ENCODE data around the gene ADGRD2. TPM values are rescaled to one million over a fixed set of nuclear protein-coding genes. Genes with fewer than 3 reads are reported as not detected.

Gene ADGRD2
- total RNA-seq, 1 donor from 2014 or later, result 0.78 TPM

- no peak overlapping the region for H3K27ac Mint-ChIP-seq
- H3K4me1 Mint-ChIP-seq, result peaks cover 13% of the 10 kb centered on the region
- no peak for TF ChIP-seq CTCF (IDR thresholded peaks at IDR 0.05; ENCODE audit: unreplicated experiment)
- H3K36me3 Mint-ChIP-seq, result no peaks in the 10 kb centered on the region
- no peaks in the 10 kb centered on the region for H3K27me3 Mint-ChIP-seq (ENCODE audit: low read depth)
- no peaks in the 10 kb centered on the region for H3K9me3 Mint-ChIP-seq
- H3K4me3 Mint-ChIP-seq, result no peak overlapping the region
- no peak for DNase-seq (ENCODE audit: low spot score in 2 of 2, unreplicated experiment in 2 of 2)
Observed at GRCh38 chr9:124527781-124528180, 77.5 kb downstream of the ADGRD2 start.

Other genes starting within 250 kb of the ADGRD2 start
- gene NEK6, start 192.5 kb upstream of the ADGRD2 start, total RNA-seq, result 40.5 to 45.5 TPM (median 42.9 TPM) in 3 replicates
- 137 to 142 TPM (median 139 TPM) in 3 replicates for gene PSMB7, start 35.0 kb upstream of the ADGRD2 start, total RNA-seq
- 0.25 TPM in 1 of 3 replicates, not detected in the others for gene NR5A1, start 56.9 kb downstream of the ADGRD2 start, total RNA-seq

Measured in mesothelial cell of epicardium (in vitro differentiated cells).